Measurements from ENCODE around the gene MRPL40. TPM values are rescaled to one million over a fixed set of nuclear protein-coding genes. Genes with fewer than 3 reads are reported as not detected.

The MRPL40 gene
- total RNA-seq, 4 donors from 2014 or later: 21.2 to 31.2 (median 27.7) TPM

GRCh38 chr22:19478901-19479354 lies 46.6 kb downstream of the MRPL40 start, which contains the start of gene UFD1:
UFD1 (minus strand) TSS chr22:19479193; CDS start chr22:19479085, 108 bp downstream.
- H3K36me3 ChIP-seq: peaks cover 0 to 17% (median 14%) of the 10 kb centered on the region in 4 donors
- H3K4me1 ChIP-seq: peaks cover 18 to 48% (median 48%) of the 10 kb centered on the region in 4 donors
- peak within 1 kb of the TSS; percentile 87 to 96 (median 92) for H3K4me3 ChIP-seq
- intact Hi-C loops (cut with DNase I): no loop called here
- TF ChIP-seq CTCF (IDR thresholded peaks at IDR 0.05): peak in 1 of 3 experiments; percentile 19
- peak; percentile 51 to 87 for TF ChIP-seq POLR2AphosphoS5 (IDR thresholded peaks at IDR 0.05)
- no peak for TF ChIP-seq EP300 (IDR thresholded peaks at IDR 0.05)
- no peak for TF ChIP-seq POLR2A (IDR thresholded peaks at IDR 0.05; ENCODE audit: low read depth)
- H3K27ac ChIP-seq (replicated peaks in 1 of 4): peak within 1 kb of the TSS; percentile 86 to 96 (median 93)
- peaks cover 0 to 5% (median 0%) of the 10 kb centered on the region in 4 donors for H3K27me3 ChIP-seq
- no peaks in the 10 kb centered on the region for H3K9me3 ChIP-seq
- under 1% methylated on average over 32 of the region's 42 CpGs for WGBS
- DNase-seq (ENCODE audit: extremely low spot score): peak; percentile 97

- intact Hi-C loops (cut with DNase I): no loop called here
- H3K27ac ChIP-seq (replicated peaks in 1 of 4): peak within 1 kb of the TSS; percentile 86 to 96 (median 93)
- H3K9me3 ChIP-seq: no peaks in the 10 kb centered on the region
- H3K4me3 ChIP-seq: peak within 1 kb of the TSS; percentile 87 to 96 (median 92)
- peaks cover 0 to 5% (median 0%) of the 10 kb centered on the region in 4 donors for H3K27me3 ChIP-seq
- peak; percentile 99 for DNase-seq (ENCODE audit: extremely low spot score)
- peaks cover 18 to 45% (median 44%) of the 10 kb centered on the region in 4 donors for H3K4me1 ChIP-seq
- peaks cover 0 to 11% (median 8%) of the 10 kb centered on the region in 4 donors for H3K36me3 ChIP-seq
- 0% methylated on average over 8 of the region's 50 CpGs for WGBS
- TF ChIP-seq POLR2AphosphoS5 (IDR thresholded peaks at IDR 0.05) (peak in 1 of 2 donors; percentile 41), EP300 (IDR thresholded peaks at IDR 0.05) (no peak)
These were observed 47.2 kb downstream of the MRPL40 start, which contains the start of gene CDC45 for GRCh38 chr22:19479355-19480172. CDC45 (plus strand) TSS chr22:19479920; CDS start chr22:19479969, 49 bp downstream.

GRCh38 chr22:19480173-19480568 lies 47.8 kb downstream of the MRPL40 start:
- intact Hi-C loops (cut with DNase I): no loop called here
- DNase-seq (ENCODE audit: extremely low spot score): no peak
- Histone ChIP-seq H3K36me3 (peaks cover 0 to 5% (median 2%) of the 10 kb centered on the region in 4 donors), H3K4me1 (peaks cover 18 to 39% (median 39%) of the 10 kb centered on the region in 4 donors), H3K4me3 (peak overlapping the region; percentile 87 to 96 (median 92)), H3K27ac (replicated peaks in 1 of 4) (no peak overlapping the region), H3K27me3 (peaks cover 0 to 5% (median 0%) of the 10 kb centered on the region in 4 donors), H3K9me3 (no peaks in the 10 kb centered on the region)
- TF ChIP-seq CTCF (IDR thresholded peaks at IDR 0.05): no peak
- WGBS: under 1% methylated on average over 15 of the region's 15 CpGs

- intact Hi-C loops (cut with DNase I): no loop called here
- TF ChIP-seq POLR2A (IDR thresholded peaks at IDR 0.05; ENCODE audit: low read depth) (no peak), EP300 (IDR thresholded peaks at IDR 0.05) (no peak), CTCF (IDR thresholded peaks at IDR 0.05) (no peak), POLR2AphosphoS5 (IDR thresholded peaks at IDR 0.05) (no peak)
- no peak for DNase-seq (ENCODE audit: extremely low spot score)
- peaks cover 0 to 4% (median 0%) of the 10 kb centered on the region in 4 donors for H3K36me3 ChIP-seq
- no peak overlapping the region for H3K4me3 ChIP-seq
- H3K27me3 ChIP-seq: peaks cover 0 to 5% (median 0%) of the 10 kb centered on the region in 4 donors
- WGBS: 68% methylated on average over 10 of the region's 10 CpGs
- H3K4me1 ChIP-seq: peaks cover 18 to 33% (median 33%) of the 10 kb centered on the region in 4 donors
- no peaks in the 10 kb centered on the region for H3K9me3 ChIP-seq
- no peak overlapping the region for H3K27ac ChIP-seq (replicated peaks in 1 of 4)
These were observed 48.4 kb downstream of the MRPL40 start for GRCh38 chr22:19480789-19481188.

GRCh38 chr22:19482297-19482696 lies 50.0 kb downstream of the MRPL40 start:
- H3K36me3 ChIP-seq: no peaks in the 10 kb centered on the region
- intact Hi-C loops (cut with DNase I): no loop called here
- no peak overlapping the region for H3K27ac ChIP-seq (replicated peaks in 1 of 4)
- DNase-seq (ENCODE audit: extremely low spot score): no peak
- H3K4me3 ChIP-seq: no peak overlapping the region
- H3K9me3 ChIP-seq: no peaks in the 10 kb centered on the region
- peaks cover 0 to 5% (median 0%) of the 10 kb centered on the region in 4 donors for H3K27me3 ChIP-seq
- 93% methylated on average over 8 of the region's 9 CpGs for WGBS
- TF ChIP-seq POLR2AphosphoS5 (IDR thresholded peaks at IDR 0.05): no peak
- TF ChIP-seq POLR2A (IDR thresholded peaks at IDR 0.05; ENCODE audit: low read depth): no peak
- no peak for TF ChIP-seq EP300 (IDR thresholded peaks at IDR 0.05)
- TF ChIP-seq CTCF (IDR thresholded peaks at IDR 0.05): no peak
- peaks cover 16 to 18% (median 18%) of the 10 kb centered on the region in 4 donors for H3K4me1 ChIP-seq
